GM21825 (cell line): Measurements from ENCODE around the gene FHL3.
"Not testable (repeated sequence)": the region's sequence is repeated elsewhere in the genome, so short reads cannot be mapped to it uniquely, and the experiment has no call there.

ENCODE experiments used
- ATAC-seq: cut with Tn5 transposase; IDR thresholded peaks from one replicate; pipeline ENCODE4 v1.9.1; 2021; ENCODE audit warnings: mild to moderate bottlenecking, moderate library complexity; ENCODE audit not compliant: unreplicated experiment

The FHL3 gene

DNA sequence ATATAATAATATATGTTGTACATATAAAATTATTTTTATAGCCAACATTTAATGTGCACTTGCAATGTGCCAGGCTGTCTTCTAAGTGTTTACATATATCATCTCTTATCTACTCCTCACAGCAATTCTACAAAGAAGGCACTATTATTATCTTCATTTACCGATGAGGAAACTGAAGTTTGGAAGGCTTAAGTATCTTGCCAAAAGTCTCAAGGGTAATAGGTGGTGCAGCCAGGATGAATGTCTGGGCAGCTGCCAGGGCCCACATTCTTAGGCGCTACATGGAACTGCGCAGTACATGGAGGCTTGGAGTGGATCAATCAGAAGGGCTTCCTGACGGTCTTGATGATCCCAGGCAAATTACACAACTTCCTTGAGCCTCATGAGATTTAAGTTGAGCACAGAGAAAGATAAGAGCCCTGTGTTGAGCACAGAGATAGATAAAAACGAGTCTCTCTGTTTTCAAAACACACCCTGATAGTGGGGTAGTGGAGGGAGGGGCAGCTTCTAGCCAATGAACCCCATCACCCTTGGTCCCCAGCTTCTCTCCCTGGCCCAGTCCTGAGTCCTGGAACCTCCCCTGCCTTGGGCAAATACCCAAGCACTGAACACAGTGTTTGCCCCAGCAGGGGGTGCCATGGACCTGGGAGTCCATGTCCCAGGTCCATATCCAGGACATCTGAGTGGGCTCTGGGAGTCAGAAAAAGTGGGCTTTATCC lies 32.1 kb upstream of the FHL3 start:
- no peak for ATAC-seq

GRCh38 chr1:38034871-38035270 lies 29.6 kb upstream of the FHL3 start:
- no peak for ATAC-seq

- ATAC-seq = not testable (repeated sequence)
These were observed 27.7 kb upstream of the FHL3 start for GRCh38 chr1:38032992-38033391.

DNA sequence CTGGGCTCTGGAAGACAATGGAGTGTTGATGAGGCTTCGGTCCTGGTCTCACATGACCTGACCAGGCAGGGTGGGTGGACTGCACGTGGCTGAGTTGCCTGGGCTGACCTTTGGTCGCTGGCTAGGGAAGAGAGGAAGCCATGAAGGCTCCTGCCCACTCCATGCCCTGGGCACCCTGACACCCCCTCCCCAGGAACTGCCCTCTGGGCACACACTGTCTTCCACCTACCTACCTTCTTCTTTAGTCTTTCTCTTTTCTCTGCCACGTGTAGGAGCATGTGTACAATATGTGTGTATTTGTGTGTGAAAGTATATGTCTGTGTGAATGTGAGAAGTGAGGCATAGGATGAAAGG lies 26.2 kb upstream of the FHL3 start:
- no peak for ATAC-seq

- ATAC-seq = no peak
These were observed 25.5 kb upstream of the FHL3 start for GRCh38 chr1:38030596-38031512.

GRCh38 chr1:38029685-38030511 lies 24.6 kb upstream of the FHL3 start:
- peak; percentile 34 for ATAC-seq

- ATAC-seq = no peak
These were observed 23.9 kb upstream of the FHL3 start for GRCh38 chr1:38029081-38029681.

DNA sequence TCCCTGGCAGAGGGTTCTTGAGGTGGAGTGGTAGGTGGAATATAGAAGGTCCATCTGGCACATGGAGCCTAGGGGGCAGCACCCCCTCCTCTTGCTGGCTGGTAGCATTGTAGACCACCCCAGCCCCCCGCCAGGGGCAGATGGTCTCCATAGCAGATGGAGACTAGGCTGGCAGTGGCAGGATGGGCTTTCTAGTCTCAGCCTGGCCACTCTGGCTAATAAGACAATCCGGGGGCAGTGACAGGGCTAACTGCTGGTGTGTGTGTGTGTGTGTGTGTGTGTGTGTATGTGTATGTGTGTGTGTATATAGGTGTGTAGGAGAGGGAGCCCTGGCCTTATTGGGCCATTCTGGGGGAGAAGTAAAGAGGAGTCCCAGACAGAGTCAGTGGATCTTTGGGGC lies 23.4 kb upstream of the FHL3 start:
- ATAC-seq = no peak

DNA sequence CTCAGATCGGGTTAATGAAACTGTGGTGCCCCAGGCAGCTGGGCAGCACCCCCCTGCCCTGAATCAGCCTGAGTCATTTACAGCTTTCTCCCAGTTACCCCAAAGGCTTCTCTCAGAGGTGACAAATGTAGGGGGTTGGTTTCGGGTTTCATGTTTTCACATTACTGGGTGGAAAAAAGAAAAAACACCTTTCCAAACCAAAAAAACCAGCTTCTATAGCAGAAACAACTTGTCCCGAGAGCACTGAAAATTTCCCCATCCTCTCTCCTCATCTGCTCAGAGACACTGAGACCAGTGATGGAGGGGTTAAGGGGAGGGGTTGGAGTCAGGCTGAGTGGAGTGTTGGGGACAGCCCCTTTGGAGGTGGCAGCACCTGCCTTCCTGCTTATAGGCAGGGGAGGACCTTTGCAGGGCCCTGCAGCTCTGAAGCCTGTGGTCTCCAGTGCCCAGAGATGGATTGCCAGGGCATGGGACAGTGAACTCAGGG lies 22.8 kb upstream of the FHL3 start:
- ATAC-seq = peak; percentile 57

DNA sequence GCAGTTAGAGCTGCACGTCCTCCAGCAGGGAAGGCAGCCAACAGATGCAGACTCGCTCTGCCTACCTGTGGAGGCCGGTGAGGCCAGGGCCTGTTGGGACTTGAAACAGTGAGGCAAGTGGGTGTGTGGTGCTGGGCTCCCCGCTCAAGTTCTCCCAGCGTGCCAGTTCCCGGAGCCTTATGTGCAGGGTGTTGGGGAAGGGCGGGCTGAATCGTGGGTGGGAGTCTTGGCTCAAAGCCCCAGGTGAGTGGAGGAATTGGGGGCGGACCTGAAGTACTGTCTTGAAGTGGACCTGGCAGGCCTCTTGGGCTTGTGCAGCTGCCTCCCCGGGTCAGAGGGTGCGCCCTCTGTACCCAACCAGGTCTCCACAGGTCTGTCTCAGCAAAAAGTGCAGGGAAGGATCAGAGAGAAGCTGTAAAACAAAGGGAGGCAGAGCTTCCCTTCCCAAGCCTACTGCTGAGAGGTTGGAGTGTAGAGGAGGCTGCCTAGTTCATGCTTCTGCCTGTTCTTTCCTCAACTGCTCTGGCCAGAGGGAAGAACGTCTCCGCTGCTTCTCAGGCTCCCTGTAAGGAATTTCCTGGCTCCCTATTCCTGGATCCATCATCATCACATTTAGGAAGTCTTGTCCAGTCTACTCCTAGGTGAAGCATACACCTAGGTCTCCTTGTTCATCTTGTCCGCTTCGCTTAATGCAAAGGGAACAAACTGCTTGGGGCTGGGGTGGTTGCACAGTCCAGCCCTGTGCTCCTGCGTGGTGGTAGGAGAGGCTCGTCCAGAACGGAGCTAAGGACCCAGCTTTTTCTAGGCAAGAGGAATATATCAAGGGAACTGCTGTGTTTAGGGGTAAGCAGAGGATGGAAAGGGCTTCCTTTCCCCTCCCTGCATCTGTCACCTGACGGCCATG lies 22.1 kb upstream of the FHL3 start:
- ATAC-seq = no peak

- ATAC-seq = no peak
These were observed 21.4 kb upstream of the FHL3 start for GRCh38 chr1:38026592-38027200.

DNA sequence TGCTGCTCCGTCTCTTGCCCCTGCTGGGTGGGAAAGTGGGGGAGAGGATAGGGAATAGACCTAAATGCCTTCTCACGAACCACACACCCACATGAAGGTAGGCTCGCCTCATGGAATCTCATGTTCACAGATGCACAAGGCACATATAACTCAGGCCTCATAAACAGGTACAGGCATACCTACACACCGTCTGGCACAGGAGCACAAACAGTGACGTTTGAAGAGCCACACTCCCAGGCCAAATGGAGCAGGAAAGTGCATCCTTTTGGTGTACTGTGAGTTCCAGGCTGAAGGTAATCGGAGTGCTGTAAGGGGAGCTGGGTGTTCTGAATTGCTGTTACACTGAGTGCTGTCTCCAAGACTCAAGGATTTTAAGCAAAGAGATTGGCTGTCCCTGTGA lies 20.4 kb upstream of the FHL3 start:
- ATAC-seq = no peak

DNA sequence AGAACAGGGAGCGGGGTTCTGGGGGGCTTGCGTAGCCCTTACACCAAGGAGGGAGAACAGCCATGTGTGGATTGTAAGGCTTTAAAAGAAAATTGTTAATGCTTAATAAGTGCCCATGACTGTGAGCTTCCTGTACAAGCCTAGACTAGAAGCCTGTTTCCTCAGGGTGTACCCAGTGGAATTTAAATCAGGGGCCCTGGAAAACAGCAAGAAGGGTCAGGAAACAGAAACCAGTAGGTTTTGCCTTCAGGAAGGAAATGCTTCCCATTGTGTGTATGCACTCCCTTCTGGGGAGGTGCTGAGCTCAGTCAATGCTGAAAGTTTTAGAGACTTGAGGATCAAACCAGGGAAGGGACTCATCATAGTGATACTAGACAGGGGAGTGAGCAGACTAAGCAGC lies 19.9 kb upstream of the FHL3 start:
- ATAC-seq = no peak

- ATAC-seq = no peak
These were observed 17.5 kb upstream of the FHL3 start for GRCh38 chr1:38022810-38023209.

- no peak for ATAC-seq
These were observed 16.7 kb upstream of the FHL3 start for GRCh38 chr1:38021969-38022368.

- no peak for ATAC-seq
These were observed 15.1 kb upstream of the FHL3 start for GRCh38 chr1:38020396-38020795.

DNA sequence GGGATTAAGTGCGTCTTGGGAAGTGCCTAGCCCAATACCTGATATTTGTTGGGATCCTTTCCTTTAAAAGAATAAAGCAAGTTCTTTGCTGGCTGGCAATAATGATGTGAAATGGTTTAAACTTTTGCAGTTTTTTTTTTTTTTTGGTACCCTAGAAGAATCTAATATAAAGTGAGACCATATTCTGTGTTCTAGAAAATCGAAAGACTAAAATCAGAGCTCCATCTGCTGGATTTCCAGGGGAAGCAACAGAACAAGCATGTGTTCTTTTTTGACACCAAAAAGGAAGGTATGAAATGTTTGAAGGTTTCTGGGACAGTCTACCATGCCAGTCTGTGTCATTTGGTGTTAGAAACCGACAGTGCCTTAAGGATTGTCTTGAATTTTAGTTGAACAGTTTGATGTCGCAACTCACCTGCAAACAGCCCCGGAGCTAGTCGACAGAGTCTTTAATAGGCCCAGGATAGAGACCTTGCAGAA lies 13.6 kb upstream of the FHL3 start:
- no peak for ATAC-seq

DNA sequence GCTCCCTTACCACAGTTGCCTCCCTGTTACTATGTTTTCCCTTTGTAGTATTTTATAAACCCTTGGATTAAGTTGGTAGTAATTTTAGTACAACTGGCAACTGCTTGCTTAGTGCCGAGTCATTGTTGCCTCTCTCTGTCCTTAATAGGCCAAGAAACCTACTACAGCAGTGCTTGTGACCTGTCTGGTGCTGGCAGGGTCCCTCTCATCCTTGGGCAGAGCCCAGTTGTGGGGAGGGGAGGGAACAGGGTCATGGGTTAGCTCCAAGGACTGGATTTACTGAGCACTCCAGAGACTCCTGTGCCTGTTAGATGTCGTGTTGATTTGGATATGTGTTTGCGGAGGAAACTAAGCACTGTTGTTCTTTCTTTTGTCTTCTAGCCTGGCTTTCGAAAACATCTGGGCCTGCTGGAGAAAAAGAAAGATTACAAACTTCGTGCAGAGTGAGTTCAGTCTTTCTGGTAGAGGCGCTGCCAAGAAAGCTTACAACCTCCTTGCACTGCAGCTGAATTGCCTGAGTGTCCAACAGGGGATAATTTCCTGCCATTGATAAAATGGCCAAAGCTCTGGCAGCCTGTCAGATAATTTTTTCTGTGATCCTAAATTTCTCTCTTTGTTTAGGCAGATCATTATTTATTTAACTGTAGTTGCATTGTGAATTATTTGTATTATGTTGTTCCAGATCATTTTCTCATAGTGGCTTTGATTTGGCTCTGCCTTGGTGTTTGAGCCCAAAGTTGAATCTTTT lies 10.8 kb upstream of the FHL3 start:
- no peak for ATAC-seq
